DND-41 (cell line): ENCODE measurements around the gene ZNF609.

Source experiments
- CTCF ChIP-seq: IDR thresholded peaks from 2 replicates; pipeline ENCODE4 v1.5.1; 2012; ENCODE audit warnings: borderline replicate concordance, low read length, moderate library complexity, mild to moderate bottlenecking; ENCODE audit not compliant: poor library complexity, severe bottlenecking; ENCODE audit errors: extremely low read depth
- EZH2 ChIP-seq: IDR thresholded peaks from 3 replicates; pipeline ENCODE4 v1.6.1; 2012; ENCODE audit warnings: borderline replicate concordance, low read depth, mild to moderate bottlenecking, moderate library complexity, low read length, inconsistent platforms; ENCODE audit not compliant: severe bottlenecking

DNA sequence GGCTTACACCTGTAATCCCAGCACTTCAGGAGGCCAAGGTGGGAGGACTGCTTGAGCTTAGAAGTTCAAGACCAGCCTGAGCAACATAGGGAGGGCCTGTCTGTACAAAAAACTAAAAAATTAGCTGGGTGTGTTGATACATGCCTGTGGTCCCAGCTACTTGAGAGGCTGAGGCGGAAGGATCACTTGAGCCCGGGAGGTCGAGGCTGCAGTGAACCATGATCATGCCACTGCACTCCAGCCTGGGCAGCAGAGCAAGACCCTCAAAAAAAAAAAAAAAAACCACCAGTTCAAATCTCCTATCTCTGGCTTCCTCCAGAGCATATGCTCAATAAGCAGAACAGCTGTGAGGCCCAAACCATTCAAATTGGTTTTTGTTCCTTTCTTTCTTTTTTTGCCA is 53.4 kb downstream of the ZNF609 start:
- no peak for TF ChIP-seq CTCF
- TF ChIP-seq EZH2: no peak
